ENCODE measurements around the gene TFEB.
A peak's percentile ranks its signal among the peaks of the same experiment; 100 is the strongest.

Gene TFEB

DNA sequence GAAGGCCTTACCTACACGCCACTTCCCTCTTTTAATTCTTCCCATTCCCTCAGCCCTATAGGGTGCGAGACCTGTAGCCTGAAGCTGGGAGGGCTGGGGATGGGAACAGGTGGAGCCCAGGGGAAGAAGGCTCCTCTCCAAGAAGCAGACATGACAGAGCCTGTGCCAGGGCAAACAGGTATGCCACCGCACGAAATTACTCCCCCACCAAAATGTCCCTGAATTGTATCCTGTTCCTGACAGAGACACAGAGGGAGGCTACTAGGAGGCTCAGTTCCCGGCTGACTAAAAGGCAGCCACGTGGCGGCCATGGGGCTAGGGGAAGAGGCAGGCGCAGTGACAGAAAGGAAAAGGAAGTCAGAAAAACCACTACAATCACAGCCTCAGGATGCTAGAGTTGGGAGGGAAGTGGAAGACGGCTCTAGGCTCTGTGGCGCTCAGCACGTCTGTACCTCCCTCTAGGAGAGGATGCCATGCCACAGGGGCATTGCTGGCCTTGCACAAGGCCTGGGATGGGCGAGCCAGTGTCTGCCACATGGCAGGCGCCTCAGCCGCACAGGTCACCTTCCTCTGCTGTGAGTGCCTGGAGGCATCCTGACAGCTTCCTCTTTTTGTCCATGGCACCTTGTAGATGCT lies 27.7 kb downstream of the TFEB start:
- DNase-seq = peak in 12 of 56 donors; percentile 16 to 46 (median 31)

DNA sequence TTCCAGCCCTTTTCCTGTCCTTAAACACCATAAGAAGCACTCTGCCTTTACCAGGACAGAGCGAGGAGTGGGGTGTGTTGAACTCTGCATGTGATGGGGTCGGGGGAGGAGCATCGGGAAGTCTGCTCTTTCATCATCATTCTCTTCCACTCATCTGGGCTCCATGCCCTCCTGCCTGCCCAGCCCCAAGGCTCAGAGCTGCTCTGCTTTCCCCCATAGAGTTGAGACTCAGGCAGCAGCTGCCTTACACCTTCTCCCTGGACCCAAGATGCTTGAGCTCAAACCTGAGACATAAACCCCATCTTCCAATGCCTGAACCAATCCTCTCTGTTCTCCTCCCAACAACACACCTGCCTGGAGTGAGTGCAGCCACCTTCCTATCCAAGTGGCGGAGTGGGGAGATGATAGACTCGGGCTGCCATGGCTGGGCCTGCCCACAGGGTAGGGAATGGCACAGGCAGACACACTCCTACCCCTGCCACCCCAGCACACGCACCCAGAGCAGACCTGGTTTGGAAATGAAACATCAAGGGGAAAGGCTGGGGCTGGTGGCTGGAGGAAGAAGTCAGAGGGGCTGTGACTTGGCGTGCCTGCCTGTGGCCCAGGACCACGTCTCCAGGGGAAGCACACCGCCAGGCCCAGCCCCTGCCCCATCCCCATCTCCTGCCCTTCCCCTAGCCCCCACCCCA lies 28.4 kb downstream of the TFEB start:
- DNase-seq = peak in 37 of 56 donors; percentile 22 to 76 (median 48)

DNA sequence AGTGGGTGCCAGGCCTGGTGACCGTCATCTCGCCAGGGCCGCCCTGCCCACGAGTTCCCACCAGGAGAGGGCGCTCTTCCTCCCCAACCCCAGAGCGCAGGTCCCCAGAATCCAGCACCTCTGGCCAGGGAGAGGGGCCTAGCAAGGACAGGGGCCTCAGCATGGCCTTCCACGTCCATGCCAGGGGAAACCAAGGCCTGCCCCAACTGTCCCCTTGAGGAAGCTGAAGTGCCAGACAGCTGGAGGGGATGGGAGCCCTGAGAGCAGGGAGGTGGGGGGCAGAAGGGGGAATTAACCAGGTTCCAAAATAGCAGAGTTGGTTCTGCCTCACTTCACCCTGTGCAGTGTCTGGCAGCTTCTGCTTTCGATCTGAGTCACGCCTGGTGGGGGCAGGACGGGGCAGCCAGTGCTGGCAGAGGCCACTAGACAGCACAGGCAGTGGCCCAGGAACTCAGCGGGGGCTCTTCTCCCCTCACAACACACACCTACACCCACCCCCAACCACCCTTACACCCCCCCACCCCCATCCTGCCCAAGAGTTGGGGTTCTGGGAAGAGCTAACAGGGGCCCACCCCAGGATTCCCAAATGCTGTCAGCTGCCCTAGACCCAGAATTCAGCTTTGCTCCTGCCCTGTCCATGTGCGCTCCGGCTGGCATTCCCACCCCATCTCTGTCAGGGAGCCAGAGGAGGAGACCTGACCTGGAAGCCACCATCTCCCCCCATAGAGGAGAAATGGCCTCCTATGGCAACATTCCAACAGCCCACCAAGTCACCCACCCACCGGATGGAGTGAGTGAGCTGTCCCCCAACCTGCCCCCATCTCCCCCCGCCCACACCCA lies 29.2 kb downstream of the TFEB start:
- DNase-seq = peak in 52 of 56 donors; percentile 46 to 90 (median 81)

DNA sequence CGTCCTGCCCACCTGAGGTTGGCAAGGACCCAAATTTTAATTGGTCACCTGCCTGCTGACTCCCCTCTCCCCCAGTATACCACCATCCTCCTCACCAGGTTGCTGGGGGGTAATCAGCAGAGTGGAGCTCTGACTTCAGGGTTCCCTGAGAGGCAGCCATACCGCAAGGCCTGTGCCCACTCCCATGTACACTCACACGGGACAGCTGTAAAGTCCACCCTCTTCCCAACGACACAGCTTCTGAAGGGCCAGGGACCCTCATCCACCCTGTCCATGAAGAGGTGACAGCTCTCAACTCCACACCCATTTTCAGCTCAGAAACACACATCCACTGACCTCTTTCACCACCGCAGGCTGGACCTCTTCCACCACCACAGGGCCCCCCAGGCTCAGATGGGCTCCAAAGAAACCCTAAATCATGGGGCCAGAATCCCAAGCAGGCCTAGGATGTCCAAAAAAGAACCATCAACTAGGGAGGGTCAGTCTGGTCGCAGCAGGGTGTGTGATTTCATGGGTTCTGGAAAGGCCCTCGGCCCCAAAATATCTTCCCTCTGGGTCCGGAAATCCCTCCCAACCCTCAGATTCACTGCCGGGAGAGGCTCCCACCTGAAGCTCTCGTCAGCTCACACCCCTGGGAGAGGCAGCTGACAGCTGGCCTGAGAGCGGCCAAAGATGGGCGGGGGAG lies 30.0 kb downstream of the TFEB start:
- DNase-seq = peak in 1 of 56 donors; percentile 69

DNA sequence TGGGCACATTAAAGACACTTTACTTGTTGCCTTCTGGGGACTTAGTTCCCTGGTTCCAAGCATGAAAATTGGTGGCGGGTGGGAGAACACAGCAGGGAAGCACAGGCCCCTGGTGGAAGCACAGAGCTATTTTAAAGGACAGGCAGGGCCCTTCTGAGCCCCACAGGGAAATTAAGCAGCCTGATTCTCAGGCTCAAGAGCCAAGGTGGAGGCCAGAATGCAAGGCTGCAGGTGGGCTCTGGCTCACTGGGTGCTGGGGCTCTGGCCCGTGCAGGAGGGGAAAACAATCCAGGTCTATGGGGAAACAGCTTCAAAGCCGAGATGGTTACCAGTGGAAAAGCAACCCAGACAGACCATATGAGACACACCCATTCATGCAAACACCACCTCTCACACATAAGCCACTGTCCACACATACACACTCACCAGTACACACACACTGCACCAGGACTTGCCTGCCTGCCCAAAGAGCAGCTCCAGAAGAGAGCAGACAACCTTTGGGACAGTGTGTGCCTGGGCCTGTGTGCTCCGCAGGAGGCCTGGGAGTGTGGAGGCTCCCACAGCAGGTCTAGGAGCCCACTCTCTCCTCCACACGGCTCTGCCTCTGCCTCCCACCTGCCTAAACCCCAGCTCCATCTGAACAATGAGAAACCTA lies 30.6 kb downstream of the TFEB start:
- peak in 2 of 56 donors; percentile 11 to 40 for DNase-seq

DNA sequence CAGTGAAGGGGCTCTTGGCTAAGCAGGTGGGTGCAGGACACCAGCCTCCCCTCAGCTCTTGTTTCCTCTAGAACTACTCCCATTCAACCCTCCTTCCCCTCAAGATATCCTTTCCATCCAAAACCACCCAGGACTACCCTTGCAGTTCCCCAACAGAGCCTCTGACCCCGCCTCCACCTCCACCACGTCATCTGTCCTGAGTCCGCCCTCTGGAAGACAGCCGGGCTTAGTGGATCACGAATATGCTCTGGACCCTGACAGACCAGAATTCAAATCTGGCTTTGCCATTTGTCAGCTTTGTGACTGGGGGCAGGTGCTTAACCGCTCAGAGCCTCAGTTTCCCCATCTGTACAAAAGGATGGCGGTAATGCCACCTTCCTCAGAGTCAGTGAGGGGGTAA lies 31.4 kb downstream of the TFEB start:
- DNase-seq = peak in 33 of 56 donors; percentile 17 to 77 (median 44)

DNA sequence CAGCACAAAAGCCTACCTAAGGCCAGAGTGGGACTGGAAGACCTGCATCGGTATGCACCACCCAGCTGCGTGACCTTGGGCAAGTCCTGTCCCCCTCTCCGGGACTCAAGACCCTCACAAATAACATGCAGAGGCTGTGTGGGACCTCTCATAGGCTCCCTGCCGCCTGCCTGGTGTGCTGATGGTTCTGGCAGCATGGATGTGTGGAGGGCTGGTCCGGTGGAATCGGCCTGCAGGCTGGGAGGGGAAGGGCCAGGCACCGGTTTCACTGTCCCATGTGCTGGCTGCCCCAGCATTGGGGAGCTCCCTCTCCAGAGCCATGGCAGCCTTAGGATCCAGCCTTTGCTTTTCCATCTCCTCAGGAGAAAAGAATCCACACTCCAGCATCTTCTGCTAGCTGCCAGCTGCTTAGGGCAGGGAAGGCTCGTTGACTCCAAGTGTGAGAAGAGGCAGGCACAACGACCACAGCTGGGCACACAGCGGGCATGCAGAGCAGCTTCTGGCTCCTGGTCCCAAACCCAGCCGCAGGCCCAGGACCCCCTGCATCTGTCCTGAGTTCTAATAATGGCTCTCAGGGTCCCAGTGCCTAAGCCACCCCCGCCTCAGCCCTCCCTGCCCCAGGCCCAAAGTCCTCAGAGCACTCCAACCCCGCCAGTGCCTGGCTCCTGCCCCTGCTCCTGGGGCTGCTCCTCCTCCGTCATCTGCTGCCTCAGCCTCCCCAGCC lies 32.5 kb downstream of the TFEB start:
- peak in 3 of 56 donors; percentile 18 to 53 (median 52) for DNase-seq

DNA sequence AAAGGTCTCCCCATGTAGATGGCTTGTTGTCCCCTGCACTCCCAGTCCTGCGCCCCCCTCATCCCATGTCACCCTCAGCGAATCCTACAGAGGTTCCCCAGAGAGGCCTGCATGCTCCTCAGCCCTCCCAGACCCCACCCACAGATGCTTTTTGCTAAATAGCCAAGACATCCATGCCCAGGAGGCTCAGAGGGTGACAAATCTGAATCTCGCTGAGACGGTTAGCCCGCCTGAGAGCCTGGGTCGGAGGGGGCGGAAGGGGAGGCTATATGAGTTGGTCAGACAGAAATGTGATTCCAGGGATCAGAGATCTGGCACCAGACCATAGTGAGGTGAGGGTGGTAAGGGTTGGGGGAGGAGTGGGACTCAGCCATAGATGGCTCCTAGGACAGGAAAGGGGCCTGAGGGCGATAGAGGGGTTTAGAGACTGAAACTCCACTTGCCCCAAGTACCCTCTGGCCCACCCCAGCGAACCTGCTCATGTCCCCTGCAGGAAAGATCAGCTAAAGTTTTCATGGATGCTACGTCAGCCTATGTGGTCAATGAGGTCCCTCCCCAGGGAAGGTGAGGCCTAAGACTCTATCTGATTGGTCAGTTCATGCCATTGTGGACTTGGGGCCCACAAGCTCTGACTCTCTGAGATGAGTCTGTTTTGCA lies 33.2 kb downstream of the TFEB start:
- DNase-seq = no peak

DNA sequence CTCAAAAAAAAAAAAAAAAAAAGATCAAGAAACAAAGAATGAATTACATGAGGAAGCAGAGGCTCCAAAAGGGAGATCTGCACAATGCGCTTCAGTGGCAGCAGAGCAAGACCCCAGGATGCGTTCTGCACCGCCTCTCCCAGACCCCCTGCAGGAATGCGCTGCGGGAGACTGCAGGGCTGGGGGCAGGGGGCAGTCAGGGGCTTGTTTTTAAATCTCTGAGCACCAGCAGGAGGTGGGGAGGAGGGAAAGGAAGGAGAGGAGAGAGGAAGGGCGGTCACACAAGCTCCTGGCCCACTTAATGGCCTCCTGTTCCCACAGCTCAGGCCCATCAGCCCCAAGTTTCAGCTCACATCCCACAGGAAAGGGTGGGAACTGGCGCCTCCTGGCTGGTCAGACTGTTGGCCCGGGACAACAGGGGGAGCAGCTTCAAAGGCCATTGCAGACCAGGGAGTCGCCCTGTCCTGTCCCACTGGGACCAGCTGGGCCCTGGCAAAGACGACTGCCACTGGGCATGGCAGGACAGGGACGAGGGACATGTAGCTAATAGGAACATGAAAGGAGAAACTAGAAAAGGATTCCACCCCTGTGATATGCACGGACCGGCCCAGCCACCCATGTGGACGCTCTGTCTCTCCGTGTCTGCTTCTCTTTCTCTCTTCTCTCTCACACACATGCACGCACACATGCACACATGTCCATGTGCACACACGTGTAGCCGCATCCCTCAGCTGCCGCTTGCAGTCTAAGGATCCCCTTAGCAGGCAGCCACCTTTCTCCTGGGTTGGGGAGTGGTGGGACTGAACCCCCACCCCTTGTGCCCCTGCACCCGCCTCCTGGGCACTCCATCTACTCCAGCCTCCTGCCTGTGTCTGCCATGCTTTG lies 34.7 kb downstream of the TFEB start:
- peak in 26 of 56 donors; percentile 17 to 65 (median 40) for DNase-seq

DNA sequence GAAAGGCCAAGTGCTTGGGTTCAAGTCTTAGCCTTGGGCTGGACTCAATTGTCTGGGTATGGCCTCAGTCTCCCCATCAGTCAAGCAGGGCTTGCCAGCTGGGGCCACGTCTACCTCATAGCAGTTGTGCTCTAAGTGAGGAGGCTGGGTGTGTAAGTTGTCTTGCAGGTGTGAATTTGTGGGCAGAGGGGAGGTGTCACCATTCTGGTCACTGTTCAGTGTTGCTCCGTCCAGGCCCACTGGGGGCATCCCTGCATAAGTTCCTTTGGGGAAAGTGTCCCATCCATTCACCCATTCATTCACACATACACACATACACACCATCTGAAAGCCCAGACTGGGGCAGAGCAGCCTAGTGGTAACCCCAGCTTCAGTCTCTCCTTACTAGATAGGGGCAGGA lies 36.3 kb downstream of the TFEB start:
- DNase-seq = peak in 1 of 56 donors; percentile 52

DNA sequence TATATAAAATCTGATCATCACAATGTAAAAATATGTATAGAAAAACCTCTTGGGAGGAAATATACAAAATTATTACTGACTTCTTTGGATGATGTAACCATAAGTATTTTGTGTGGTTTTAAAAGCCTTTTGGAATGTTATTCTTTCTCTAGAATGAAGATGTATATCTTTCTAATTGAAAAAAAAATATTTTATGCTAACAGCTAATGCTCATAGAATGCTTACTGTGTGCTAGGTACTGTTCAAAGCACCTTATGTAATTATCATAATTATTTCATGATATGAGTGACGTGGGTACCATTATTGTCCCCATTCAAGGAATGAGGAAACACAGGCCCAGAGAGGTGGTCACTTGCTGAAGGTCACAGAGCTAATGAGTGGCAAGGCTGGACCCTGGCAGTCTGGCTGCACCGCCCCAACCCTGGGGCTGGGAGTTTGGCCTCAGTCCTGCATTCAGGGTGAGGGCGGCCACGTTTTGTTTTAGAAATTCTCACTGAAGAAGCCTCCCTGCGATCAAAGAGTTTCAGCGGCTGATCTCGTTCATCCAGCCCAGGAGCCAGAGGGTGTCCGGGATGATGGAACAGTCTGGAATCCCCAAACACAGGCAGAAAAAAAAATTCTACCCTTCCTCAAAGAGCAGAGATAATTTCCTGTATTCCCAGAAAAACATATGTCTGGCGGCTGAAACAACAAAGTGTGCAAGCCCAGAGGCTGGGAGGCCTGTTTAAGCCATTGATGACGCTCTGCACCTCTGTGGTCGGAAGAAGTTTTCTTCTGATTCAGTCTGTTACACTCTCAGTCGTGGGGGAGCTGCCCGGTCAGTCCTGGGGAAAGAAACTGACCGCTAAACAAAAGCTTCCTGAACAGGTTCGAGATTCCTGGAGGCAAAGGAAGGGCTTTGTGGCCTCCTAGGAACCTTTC lies 37.3 kb downstream of the TFEB start:
- DNase-seq = peak in 2 of 56 donors; percentile 21 to 50

DNA sequence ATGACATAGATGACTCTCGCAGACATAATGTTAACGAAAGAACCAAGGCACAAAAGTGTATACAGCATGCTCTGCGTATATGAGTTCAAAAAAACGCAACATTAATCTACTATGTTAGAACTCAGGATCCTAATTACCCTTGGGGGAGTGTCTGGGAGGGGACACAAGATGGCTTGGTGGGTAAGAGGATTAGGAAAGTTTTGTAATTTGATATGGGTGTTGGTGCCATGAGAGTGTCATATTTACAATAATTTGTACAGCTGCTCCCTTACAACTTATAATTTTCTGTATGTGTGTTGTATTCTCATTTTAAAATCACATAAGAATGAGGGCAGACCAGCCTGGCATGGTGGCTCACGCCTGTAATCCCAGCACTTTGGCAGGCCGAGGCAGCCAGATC lies 38.6 kb downstream of the TFEB start:
- DNase-seq = no peak

DNA sequence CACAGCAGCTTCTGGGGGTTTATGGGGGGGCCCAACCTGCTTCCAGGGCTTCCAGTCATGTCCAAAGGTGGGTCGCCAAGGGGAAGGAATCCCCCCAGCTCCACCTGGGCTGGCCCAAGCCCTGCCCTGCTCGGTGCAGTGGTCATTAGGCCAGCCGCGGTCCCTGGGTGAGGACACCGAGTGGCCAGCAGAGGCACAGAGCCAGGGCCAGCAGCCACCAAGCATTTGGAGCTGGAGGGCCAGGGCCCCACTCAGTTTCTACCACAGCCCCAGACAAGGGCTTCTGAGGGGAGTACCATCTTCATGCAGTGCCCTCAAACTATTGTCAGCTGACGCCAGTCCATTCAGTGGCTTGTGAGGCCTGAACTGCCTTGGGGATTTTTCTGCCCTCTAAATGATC lies 39.6 kb downstream of the TFEB start:
- peak in 19 of 56 donors; percentile 18 to 61 (median 30) for DNase-seq

DNA sequence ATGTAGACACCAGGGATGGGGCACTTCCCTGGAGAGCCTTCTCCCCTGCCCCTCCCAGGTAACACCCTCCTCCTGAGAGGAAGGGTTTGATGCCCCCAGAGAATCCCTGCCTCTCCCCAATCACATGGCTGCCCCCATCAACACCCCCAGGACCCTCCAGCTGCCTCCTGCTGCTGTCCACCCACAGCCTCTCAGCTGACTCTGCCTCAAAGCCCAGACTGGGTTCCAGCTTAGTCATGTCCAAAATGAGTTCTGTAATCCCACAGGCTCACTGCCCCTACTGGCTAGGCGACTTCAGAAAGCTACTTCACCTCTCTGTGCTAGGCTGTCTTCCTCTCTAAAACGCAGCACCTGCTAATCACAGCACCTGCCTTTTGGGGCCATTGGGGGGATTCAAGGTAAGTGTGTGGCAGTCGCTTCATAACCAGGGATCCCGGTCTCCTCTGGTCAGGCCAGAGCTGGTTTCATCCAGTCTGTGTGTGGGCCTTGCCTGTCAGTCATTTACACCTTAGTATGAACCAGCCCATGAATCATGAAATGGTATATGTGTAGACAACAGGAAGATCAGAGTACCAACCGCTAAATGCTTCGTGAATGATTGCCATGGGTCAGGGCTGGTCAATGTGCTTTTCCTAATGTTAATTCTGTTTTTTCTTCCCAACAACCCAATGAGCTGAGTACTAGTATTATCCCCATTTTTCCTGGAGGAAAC lies 40.4 kb downstream of the TFEB start:
- peak in 8 of 56 donors; percentile 25 to 59 (median 36) for DNase-seq

DNA sequence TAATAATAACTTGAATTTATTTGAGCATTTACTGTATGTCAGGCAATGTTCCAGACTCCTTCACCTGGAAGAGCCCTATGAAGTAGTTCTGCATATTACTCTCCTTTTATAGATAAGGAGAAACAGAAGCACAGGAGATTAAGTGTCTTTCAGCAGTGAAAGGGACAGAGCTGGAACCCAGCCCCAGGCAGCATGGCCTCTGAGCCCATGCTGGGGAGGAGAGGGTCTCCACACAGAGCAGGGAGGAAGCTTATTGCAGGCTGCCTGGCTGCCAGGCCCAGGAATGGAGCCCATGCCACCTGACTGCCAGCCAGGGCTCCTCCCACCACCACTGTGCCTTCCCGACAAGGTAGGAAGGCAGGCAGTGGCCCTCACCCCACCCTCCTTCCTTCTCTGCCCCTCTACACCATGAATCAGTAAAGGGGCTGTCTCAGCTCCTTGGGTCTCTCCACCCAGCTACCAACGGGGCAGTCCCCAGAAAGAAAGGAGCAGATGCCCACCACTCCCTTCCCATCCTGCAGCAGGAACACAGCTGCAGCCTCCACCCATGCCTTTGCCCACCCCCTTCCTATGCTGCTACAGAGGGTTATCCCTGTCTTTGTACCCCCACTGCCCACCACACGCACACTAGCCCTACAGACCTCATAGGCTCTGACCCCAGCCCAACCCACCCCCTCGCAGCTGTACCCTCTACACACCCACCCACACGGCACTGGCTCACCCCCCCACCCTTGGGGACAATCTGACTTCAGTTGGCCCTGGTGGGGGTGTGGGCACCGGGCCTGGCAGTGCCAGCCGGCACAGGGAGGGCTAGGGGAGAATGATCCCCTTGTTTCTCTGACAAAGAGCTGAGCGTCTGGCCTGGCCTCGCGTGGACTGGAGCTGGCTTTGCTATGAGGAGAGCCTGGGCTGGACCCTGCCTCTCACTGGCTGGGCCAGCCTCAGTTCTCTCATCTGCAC lies 41.8 kb downstream of the TFEB start:
- peak in 55 of 56 donors; percentile 49 to 96 (median 88) for DNase-seq
